T-helper 2 cell treated with Interferon-gamma antibody and Interleukin-4, amounts not matched to agents 100 ng/mL and 5 ng/mL, for 36 hours (primary cell): ENCODE measurements around the gene ZNF688. TPM values are rescaled to one million over a fixed set of nuclear protein-coding genes. Genes with fewer than 3 reads are reported as not detected.
"Not testable (repeated sequence)": the region's sequence is repeated elsewhere in the genome, so short reads cannot be mapped to it uniquely, and the experiment has no call there.

Experiments used
- intact Hi-C: fragments of 100-400 bp; cut with micrococcal nuclease; formaldehyde crosslinking; loops from one replicate; pipeline ENCODE4 v1.15.1; 2023
- total RNA-seq: library from RNA; stranded (reverse); gene quantifications from 2 replicates; pipeline ENCODE4 v1.2.3, GENCODE V29; 2022

ZNF688 gene
- 13.9 and 16.4 TPM in 2 replicates for total RNA-seq

DNA sequence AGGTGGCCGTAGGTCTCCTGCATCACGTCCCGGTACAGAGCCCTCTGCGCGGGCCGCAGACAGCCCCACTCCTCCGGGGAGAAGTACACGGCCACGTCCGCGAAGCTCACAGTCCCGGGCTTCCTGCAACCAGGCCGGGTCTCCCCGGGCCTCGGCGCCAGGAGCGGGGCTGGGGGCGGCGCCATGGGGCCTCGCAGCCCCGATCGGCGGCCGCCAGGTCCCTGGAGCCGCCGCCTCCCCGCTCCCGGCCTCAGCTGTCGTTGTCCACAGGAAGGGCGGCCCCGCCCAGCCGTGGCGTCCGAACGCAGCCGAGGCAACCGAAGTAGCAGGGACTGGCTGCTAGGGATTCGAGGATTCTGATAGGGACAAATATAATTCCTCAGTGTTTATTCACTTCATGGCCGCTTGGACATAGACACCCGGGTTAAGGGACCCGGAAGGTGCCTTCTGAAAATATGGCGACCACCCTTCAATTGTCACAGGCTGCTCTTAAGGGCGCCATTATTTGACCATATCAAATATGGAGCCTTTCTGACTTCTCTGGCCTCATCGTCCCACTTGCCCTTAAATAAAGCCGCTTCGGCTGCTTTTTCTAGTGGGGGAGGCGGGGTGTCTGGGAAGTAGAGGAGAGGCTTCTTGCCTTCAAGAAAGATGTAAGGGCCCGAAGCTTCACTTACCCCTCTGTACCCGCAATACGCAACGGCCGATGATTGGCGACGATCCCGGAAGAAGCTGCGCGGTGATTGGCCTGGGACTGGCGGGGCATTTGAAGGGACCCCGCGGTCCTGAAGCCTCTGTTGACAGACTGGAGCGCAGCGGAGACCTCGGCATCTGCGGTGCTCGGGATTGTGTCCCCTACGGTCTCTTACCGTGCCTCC, at the start of gene ZNF688:
Gene ZNF688, minus strand, starts transcription at position 270 of the 878 bp plus-strand sequence. Its CDS starts 85 bp downstream, at position 185.
- intact Hi-C loops: loop anchor here (1.0 to 5.0 kb wide), 7 partner anchors 13 to 351 kb away; partner anchors contain the start of genes FBRS, FBXL19, PRR14 and ZNF764

DNA sequence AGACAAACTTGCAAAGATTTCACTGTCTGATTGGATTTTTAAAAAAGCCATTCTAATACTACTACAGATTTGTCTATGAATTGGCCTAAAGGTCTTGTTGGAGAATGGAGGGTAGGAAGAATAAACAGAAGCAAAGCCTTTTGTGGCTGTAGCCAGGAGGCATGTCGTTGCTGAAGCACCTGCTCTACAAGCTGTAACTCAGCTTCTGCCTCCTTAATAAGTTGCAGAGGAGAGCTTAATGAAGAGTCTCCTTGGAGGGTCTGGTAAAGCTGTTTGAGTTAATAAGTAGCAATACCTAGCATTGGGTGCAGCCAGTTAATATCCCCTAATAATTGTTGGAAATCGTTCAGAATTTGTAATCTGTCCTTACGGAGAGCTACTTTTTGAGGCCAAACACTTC, 48.7 kb upstream of the ZNF688 start:
- intact Hi-C loops: no loop called here

DNA sequence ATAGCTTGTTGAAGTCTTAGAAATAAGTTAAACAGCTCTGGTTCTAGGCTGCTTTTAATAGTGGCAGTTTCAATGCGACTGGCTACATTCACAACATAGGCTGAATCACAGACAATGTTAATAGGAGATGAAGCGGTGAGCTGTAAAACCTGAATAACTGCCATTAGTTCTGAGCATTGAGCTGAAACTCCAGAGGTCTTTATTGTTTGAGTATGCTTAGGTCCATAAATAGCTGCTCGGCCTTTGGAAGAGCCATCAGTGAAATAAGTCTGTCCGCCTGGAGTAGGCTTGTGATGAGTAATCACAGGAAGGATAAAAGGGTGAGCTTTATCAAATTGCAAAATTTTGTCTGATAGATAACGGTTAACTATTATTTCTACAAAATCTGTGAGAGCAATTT, 48.1 kb upstream of the ZNF688 start:
- intact Hi-C loops: no loop called here

DNA sequence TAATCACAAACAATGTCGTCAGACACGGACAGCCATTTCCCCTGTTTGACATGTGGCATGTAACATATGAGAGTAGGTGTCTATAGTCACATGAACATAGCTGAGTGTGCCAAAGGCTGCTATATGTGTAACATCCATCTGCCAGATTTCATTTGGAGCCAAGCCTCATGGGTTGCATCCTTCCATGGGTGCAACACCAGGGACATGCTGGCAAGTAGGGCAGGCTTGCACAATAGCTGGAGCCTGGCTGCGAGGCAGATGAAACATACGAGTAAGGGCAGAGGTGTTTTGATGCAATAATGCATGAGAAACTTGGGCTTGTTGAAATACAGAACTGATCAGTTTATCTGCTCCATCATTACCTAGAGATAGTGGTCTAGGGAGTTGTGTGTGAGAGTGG, 47.7 kb upstream of the ZNF688 start:
- intact Hi-C loops: no loop called here

DNA sequence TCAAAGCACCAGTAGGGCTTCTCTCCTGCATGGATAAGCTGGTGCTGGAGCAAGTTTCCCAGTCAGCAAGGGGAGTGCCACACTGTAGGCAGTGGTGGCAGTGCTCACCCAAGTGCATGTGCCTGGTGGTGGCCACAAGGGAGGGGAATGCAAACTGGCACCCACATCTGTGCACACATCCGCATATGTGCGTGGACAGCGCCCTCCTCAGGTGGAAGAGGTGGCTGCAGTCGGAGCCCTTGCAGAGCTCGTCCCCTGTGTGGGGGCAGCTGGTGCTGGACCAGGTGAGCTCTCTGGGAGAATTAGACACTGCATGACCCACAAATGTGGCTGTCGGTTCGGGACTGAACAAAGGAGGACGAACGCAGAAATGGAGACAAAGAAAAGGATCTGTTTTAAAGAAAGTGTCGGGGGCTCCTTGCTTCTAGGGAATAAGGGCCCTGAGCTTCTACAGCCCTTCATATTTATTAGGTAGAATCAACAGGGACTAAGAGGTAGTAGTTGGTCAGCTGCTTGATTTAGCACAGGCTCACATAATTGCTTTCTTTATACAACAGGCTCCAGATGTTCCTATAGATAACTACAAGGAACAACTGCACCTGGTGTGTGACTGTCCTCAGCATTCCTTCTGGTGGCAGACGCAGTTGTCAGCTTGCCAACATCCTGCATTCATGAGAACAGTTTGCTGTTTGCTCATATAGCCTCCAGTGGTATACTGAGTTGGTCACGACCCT, 44.0 kb upstream of the ZNF688 start:
- intact Hi-C loops: no loop called here

DNA sequence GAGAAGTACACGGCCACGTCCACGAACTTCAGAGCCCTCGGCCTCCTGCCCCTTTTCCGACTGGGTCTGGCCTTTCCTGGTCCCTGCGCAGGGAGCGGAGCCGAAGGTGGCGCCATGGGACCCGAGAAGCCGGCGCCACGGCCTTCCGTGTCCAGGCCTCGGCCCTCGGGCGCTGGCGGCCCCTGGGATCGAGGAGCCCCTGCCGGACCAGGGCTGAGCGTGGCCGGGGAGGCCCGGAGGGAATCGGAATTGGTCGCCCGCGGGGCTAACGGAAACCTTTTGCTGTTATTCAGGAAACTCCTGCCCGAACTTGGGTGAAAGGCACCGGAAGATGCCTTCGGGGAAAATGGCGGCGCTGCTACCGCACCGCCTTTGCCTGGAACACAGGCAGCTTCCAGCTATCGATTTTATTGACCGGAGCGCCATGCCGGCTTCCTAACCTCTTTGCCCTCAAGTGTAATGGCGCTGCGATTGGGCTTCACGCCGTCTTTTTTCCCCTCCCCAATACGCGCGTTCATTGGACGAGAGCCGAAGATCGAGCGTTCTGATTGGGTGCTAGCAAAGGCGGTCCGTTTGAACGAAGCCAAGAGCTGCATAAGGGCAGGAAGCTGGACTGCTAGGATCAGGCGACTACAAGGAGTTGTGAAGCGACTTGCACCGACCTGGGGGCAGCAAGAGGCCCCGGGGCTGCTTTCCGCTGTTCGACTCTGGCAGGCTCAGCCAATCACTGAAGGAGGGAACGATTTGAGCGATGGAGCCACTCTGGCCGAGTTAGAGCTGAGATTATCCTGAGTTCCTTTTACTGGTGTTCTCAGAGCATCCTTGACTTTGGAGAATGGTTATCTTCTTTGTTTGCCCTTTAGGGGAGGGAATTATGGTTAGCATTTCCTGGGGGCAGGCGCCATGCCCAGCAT, 38.7 kb upstream of the ZNF688 start, which contains the start of gene ZNF689:
Gene ZNF689, minus strand, starts transcription at position 464 of the 914 bp plus-strand sequence. Its CDS starts 348 bp downstream, at position 116.
- intact Hi-C loops: no loop called here

DNA sequence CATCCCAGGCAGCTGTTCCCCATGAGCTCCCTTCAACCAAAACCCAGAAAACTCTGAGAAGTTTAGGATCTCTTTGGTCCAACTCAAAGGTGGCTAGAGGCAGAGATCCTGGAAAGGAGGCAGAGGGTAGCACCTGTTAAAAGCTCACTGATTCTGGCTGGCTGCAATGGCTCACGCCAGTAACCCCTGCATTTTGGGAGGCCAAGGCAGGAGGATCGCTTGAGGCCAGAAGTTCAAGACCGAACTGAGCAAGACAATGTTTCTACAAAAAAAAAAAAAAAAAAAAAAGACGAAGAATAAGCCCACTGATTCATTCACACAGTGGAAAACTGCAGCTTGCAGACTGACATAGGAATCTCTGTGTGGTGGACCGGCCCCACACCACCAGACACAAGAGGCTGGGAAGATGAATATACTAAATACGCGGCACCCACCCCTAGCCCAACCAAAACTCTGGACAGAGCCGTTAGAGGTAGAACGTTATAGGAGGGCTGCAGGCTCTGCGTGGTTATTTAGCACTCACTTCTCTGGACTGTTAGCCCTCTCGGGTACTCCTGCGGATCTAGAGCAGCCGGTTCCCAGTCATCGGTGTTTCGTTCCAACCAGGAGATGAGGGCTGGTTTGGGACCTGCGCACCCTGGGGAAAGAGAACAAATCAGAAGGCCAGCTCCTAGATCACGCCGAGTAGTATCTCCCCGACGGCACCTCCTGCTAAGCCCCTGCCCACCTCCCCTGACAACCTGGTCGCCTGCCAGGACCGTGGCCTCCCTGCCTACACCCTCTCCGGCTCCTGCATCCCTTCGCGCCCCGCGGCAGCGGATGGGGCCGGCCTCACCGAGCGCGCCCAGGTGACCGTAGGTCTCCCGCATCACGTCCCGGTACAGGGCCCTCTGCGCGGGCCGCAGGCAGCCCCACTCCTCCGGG, 37.8 kb upstream of the ZNF688 start:
- intact Hi-C loops: no loop called here

DNA sequence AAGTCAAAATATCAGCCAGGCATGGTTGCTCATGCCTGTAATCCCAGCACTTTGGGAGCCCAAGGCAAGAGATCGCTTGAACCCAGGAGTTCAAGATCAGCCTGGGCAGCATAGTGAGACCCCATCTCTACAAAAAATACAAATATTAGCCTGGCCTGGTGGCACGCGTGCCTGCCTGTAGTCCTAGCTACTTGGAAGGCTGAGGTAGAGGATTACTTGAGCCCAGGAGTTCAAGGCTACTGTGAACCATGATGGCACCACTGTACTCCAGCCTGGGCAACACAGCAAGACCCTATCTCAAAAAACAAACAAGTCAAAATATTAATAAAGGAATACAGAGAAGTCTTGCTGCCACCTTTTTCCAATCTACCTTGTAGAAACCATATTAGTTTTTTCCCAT, 34.5 kb upstream of the ZNF688 start:
- intact Hi-C loops: no loop called here

DNA sequence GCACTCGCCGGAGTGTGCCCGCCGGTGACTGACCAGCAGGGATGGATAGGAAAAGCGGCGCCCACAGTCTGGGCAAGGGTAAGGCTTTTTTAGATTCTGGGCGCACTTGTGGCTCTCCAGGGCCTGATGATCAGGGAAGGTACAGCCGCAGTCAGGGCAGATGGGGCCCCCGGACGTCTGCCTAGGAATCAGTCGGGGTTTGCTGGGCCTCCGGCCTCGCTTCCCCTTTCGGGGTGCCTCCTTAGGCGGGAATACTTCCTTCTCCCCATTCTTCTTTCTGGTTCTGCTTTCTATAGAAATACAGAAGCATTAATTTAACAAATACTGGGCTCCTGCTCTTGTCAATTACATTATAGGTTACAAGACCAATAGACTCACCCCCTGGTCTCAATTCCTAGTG, 33.6 kb upstream of the ZNF688 start:
- intact Hi-C loops: no loop called here

DNA sequence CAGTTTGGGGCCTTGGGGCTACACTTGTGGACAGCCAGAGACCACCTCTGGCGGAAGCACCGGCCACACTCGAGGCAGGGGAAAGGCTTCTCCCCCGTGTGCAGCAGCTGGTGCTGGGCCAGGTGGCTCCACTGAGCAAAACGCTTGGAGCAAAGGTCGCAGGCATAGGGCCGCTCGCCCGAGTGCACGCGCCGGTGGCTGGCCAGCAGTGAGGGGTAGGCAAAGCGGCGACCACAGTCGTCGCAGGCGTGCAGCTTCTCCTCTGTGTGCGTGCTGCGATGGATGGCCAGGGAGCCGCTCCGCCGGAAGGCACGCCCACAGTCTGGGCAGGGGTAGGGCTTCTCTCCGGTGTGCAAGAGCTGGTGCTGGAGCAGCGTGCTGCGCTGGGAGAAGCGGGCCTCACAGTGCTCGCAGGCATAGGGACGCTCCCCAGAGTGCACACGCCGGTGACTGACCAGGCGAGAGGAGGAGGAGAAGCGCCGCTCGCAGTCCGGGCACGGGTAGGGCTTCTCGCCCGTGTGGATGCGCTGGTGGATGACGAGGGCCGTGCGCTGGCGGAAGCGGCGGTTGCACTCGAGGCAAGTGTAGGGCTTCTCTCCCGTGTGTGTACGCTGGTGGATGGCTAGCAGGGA, 32.9 kb upstream of the ZNF688 start:
- intact Hi-C loops: no loop called here

DNA sequence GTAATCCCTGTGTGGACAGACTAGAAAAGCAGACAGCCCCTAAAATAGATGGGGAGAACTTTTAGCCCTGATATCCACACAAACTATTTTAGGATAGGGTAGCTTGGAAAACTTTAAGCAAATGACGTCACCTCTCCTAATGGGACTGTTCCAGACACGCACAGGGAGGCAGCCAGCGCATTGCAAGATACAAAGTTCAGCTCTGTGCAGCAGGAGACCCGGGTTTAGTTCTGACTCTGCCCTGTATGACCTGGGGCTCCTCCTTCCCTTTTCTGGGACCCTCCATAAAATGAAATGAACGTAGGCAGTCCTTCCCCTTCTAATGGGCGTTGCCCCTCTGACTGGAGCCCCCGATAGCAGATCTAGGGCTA, 32.4 kb upstream of the ZNF688 start:
- intact Hi-C loops: no loop called here

DNA sequence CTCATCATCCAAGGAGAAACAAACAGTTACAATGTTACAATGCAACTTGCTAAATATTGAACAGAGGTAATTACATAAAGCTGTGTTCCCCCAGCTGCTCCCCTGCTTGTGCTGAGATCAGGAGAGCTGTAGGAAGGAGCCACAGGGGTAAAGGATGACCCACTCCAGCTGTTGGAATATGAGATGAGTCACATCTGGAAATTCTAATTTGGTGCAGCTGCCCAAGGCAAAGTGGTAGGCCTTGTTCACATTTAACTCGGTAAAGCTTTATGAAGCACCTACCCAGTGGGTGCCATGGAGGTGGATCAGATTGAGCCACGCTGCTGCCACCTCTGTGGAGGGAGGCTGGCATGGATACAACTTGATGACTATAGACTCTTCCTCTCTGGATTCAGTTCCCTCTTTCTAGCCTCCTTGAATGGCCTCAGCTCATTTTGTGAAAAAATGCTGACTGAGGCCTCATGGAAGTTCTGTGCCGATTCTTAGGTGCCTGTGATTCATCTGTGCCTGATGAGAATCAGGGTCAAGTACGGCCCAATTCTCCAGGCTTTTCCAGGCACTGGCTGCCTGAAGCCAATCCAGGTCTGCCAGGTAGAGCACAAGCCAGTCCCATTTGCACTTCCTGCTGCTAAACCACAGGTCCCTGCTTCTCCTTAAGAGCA, 31.2 kb upstream of the ZNF688 start:
- intact Hi-C loops: no loop called here

DNA sequence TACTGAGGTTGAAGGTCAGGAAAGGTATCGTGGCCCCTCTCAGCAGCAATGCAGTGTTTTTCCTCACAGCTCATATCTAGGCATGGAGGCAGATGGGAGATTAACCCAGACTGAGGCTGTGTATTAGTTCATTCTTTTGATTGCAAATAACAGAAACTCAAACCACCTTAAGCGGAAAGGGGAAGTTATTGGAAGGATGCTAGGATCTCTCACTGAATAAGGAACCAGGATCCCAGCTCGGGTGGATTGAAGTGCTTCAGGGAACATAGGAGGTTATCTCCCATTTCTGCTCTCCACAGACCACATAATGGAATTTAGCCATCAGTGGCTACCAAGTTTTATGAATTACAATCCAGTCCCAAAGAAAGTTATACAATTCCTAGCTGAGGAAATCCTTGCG, 30.5 kb upstream of the ZNF688 start:
- intact Hi-C loops: no loop called here

DNA sequence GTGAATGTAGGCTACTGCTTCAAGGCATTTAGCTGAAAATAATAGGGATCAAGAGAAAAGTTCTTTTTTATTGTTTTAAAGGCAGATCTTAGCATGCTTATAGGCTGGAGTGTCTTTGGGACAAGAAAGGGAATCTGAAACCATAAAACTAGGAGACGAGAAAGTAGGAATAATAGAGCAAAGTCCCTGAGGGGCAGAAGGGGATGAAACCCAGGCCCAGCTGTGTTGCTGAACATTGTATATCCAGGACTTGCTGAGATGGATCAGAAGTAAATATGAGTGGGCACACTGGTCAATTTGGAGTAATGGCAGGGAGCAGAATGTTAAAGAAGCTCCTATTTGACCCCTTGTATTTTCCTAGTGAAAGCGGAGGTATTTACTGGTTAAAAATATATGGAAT, 29.4 kb upstream of the ZNF688 start:
- intact Hi-C loops: no loop called here

DNA sequence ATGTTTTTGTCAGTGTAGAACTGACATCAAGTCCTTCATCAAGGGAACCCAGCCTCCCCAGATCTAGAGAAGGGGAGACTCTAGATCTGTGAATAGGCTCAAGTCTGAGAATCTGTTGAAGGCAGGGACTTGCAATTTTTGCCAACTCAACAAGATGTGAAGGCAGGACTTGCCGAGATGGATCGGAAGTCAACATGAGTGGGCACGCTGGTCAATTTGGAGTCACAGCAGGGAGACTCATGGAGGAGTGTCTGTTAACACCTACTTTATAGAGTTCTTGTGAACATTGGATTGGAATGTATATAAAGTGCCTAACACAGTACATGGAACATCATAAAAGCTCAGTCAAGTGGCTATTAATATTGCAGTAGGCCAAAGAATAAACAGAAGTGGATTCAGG, 28.7 kb upstream of the ZNF688 start:
- intact Hi-C loops: no loop called here

DNA sequence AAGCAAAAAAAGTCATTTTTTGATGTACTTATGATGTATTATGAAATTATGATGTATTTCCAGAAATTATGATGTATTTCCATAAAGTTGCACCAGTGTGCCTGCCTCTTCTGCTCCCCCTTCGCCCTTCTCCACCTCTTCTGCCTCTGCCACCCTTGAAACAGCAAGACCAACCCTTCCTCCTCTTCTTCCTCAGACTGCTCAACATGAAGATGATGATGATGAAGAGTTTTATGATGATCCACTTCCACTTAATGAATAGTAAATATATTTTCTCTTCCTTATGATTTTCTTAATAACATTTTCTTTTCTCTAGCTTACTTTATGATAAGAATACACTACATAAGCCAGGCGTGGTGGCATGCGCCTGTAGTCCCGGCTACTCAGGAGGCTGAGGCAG, 21.4 kb upstream of the ZNF688 start:
- intact Hi-C loops: no loop called here

DNA sequence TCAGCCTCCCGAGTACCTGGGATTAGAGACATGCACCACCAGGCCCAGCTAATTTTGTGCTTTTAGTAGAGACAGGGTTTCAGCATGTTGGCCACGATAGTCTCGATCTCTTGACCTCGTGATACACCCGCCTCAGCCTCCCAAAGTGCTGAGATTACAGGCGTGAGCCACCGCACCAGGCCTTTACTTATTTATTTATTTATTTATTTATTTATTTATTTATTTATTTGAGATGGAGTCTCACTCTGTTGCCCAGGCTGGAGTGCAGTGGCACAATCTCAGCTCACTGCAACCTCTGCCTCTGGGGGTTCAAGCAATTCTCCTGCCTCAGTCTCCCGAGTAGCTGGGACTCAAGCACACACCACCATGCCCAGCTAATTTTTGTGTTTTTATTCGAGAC, 19.4 kb upstream of the ZNF688 start:
- intact Hi-C loops: not testable (repeated sequence)

DNA sequence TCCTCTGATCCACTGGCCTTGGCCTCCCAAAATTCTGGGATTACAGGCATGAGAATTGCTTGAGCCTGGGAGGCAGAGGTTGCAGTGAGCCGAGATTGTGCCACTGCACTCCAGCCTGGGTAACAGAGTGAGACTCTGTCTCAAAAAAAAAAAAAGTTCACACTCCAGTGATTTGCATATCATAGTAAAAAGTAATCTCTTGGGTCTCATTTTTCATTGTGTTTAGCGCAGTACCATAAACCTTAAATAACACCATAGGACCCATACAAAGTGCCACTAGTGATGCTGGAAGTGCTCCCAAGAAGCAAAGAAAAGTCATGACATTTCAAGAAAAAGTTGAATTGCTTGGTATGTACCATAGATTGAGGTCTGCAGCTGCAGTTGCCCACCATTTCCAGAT, 18.1 kb upstream of the ZNF688 start:
- intact Hi-C loops: not testable (repeated sequence)

DNA sequence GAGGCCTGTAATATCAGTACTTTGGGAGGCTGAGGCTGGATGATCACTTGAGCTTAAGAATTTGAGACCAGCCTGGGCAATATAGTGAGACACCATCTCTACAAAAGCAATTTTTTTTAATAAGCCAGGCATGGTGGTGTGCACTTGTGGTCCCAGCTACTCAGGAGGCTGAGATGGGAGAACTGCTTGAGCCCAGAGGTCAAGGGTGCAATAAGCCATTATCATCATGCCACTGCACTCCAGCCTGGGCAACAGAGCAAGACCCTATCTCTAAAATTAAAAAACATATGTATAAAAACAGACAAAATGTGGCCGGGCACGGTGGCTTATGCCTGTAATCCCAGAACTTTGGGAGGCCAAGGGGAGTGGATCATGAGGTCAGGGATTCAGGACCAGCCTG, 17.1 kb upstream of the ZNF688 start:
- intact Hi-C loops: no loop called here
